ENCODE measurements around the gene PGBD1.

GRCh38 chr6:28245206-28245941 lies 36.0 kb upstream of the PGBD1 start:
- TF ChIP-seq CTCF (IDR thresholded peaks at IDR 0.05; ENCODE audit: insufficient read depth, low read depth, low read length) (no peak), EZH2 (IDR thresholded peaks at IDR 0.05; ENCODE audit: insufficient read depth, low read length) (no peak)
